Keratinocyte (primary cell): ENCODE data around the gene SAMD4A.

ENCODE experiments used
- CTCF ChIP-seq, 3 experiments: IDR thresholded peaks in 1 of 3; conservative IDR thresholded peaks in 1 of 3; optimal IDR thresholded peaks in 1 of 3; 2 replicates in 2 of 3; 3 replicates in 1 of 3; pipeline versions ENCODE3 to v1.5.1; 2011; ENCODE audit warnings: low read length in 3 of 3, mild to moderate bottlenecking in 3 of 3, moderate library complexity in 2 of 3, control low read depth in 1 of 3, inconsistent platforms in 1 of 3; ENCODE audit not compliant: insufficient read depth in 2 of 3; ENCODE audit errors: extremely low read depth in 1 of 3
- EZH2 ChIP-seq: IDR thresholded peaks from one replicate; pipeline ENCODE4 v1.6.1; 2012; ENCODE audit warnings: inconsistent platforms, mild to moderate bottlenecking, low read length, moderate library complexity

GRCh38 chr14:54652188-54652587, 85.3 kb downstream of the SAMD4A start:
- TF ChIP-seq EZH2 (no peak), CTCF (optimal IDR thresholded peaks at IDR 0.05 in 1 of 3, IDR thresholded peaks at IDR 0.05 in 1 of 3, conservative IDR thresholded peaks at IDR 0.05 in 1 of 3; ENCODE audit: extremely low read depth in 1 of 3, insufficient read depth in 2 of 3, low read length in 3 of 3) (no peak)
